Measurements from ENCODE around the gene FOLR1.

Gene FOLR1

DNA sequence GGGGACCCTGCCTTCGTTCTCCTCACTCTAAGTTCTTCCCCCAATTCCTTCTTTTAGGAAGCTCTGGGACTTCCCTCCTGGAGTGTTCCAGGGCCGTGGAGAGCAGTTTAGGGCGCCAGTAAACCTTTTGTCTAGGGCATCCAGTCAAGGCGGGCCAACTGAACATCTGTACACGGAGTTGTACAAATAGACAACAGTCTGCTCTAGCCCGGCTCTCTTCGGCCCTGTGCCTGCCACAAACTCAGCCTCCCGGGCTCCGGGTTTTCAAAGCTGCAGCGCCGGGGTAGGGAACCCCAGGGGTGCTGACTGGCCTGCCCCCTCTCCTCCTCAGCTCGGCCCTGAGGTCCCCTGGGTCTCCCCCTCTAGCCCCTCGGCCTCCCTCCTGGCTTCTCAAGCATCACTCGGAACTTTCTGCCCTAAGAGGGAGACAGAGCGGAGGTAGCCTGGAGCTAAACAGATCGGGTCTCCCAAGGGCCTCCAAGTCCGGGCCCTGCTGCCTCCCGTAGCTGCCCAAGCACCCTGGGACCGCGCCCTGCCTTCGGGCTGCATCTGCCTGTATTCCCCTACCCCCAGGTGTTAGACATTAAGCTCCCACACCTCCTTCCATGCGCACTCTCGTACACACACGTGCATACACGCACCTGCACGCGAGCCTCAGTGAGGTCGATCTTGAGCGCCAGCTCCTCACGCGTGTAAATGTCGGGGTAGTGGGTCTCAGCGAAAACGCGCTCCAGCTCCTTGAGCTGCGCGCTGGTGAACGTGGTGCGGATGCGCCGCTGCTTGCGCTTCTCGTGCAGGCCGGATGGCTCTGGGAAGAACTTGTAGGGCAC is 48.7 kb downstream of the FOLR1 start:
- peak in 2 of 42 donors; percentile 26 to 36 for DNase-seq

DNA sequence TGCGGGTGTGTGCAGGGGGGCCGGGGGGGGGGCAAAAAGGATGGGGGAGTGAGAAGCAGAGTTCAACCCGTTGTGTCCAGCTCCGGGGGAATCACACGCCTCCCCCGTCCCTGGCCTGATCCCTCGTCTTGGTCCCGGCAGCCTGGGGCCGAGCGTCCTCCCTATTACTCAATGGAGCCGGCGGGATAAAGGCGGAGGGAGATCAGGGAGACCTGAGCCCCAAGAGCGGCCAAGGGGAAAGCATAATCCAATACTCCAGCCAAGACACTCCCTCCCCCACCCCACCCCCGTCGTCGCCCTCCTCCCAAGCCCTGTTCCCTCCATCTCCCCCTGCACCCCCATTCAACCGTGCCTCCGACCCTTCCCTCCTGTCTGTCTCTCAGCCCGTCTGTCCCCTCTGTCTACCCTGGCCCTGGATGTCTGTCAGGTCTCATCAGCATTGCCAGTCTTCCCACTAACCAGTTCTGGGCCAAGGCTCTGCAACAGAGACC is 49.4 kb downstream of the FOLR1 start:
- intact Hi-C loops (cut with DNase I) = no loop called here
- DNase-seq = peak in 1 of 42 donors; percentile 9

More for the DNA sequence above, 48.7 kb downstream of the FOLR1 start:
- intact Hi-C loops (cut with DNase I) = no loop called here

DNA sequence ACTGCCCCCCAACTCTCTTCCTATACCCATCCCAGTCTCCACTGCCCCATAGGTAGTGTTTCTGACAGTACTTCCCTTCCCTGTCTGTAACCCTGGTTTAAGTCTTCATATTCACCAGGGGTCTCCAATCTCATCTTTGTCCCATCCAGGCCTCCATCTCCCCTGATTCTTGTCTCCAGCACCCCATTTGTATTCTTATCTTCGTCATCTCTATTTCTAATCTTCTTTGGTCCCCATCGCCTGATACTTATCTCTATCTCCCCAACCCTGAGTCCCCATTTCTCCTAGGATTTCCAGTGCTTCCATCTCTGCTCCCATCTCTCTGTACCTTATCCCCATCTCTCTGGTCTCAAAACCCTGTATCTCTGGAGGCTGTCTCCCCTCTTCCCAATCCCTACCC is 50.2 kb downstream of the FOLR1 start:
- no peak for DNase-seq
- intact Hi-C loops (cut with DNase I) = no loop called here

DNA sequence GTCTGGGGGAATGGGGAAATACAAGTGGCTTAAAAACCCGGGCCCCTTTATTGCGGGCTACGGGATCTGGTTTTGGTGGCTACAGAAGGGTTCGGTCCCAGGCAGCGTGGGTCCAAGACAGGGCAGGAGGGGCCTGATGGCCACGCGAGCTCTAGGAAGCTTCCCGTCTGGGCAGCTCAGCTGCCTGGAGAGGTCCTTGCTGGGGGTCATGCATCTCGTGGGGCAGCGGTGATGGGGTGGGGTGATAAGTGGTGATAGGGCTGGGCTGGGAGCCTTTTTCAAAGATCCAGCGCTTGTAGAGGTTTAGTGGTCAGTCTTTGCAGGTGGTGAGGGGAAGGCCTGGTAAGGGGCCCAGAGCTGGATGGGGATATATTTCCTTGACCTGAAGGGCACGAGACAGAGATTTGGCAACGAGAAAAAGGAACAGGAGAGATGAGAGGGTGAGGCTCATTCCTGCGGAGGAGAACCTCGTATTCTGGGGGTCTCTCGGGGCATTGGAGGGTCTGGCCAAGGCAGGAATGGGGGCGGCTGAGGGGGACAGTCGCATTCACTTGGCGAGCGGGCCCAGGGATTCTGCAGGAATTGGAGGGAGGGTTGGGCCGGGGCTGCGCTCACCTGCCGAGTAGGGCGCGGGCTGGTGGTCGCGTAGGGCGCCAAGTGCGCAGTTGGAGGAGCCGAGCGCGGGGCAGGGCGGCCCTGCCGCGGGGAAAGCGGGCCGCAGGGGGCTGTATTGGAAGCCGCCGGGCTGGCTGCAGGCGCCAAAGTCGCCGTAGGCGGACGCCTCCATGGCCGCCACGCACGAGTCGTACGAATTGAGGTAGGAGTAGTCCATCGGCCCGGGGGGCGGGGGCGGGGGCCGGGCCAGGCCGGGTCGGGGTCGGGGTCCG is 51.5 kb downstream of the FOLR1 start:
- DNase-seq = peak in 2 of 42 donors; percentile 16 to 21
- intact Hi-C loops (cut with DNase I) = no loop called here

DNA sequence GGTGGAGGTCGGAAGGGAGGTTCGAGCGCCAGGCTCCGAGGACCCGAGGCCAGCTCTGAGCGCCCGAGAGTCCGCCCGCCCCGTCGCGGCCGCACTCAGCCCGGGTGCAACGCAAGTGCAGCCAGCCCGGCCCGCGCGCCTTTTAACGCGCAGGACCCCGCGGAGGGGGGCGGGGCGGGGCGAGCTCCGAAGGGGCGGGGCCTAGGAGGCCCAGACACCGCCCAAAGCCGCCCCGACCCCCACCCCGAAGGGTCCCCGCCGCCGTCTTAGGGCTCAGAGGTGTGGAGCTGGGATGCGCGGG is 52.1 kb downstream of the FOLR1 start, which contains the start of gene PHOX2A:
PHOX2A (minus strand) TSS at position 117 of the 301 bp plus-strand sequence. CDS start 172 bp downstream, outside the sequence.
- intact Hi-C loops (cut with DNase I) = no loop called here
- no peak for DNase-seq

DNA sequence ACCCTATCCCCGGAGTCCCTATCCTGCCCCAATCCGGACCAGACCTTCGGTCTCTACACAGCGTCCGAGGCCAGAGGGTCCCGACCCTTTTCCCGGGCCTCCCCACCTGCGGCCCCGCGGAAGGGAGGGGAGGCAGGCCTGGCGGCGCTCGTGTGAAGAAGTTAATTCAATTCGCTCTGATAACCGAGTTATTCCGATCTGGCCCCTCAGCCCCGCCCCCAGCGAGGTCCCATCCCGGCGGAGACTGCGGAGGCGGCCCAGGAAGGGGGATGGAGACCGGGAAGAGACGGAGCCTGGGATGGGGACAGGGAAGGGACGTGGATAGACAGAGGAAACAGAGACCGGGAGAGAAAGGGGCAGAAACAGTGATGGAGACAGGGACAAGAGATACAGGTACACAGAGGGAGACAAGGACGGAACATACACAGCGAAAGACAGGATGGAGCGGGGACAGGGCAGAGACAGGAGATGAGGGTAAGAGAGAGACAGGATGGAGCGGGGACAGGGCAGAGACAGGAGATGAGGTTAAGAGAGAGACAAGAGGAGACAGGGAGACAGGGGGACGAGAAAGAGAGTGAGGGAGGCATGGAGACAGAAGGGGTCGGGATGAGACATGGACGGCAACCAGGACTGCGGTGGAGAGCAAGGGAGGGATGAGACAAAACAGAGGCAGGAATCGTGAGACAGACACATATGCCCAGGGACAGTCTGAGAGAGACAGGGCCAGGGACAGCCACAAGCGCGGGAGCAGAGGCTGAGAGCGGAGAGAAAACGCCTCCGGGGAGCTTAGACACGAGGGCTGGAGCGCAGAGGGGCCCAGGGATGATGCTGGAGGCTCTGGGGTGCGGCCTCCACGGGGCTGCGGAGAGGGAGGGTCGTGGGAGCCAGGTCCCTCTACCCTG is 52.7 kb downstream of the FOLR1 start:
- intact Hi-C loops (cut with DNase I) = no loop called here
- DNase-seq = no peak

DNA sequence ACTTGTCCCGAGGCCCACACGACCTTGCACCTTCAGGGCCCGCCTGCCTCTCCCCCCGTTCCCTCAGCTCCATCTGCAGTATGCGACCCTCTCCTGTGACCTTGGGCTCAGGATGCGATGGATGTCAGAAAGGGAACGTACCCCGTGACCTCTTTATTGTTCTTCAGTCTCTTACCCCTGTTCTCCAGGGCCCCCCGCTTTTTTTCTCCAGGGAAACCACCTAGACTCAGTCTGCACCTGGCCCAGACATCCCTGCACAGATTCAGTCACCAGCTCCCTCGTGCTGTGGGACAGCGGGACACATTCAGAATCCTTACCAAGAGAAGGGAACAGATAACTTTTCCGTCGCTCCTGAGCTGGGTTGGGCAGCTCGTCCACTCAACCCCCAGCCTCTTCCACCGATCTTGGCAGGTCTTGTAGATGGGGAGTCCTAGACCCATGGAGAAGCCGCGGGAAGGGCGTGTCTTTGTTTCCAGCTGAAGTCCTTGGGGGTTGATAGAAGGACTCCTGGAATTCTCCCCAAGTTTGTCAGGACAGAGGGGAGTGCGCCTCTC is 53.4 kb downstream of the FOLR1 start:
- intact Hi-C loops (cut with DNase I) = no loop called here
- DNase-seq = no peak

Measured in head of caudate nucleus (tissue), 42 donors.